OCI-LY1 (cell line): Measurements from ENCODE around the gene ASIP.

Experiments used
- H2AFZ ChIP-seq: fragments of 200-600 bp; sonication (generic), shearing (Covaris generic); 2 replicates; pipeline ENCODE4 v1.6.0; 2014; ENCODE audit warnings: antibody characterized with exemption, mild to moderate bottlenecking, low read length
- H3F3A ChIP-seq: fragments of 200-600 bp; sonication (generic), shearing (Covaris generic); 2 replicates; pipeline ENCODE4 v1.6.0; 2014; ENCODE audit warnings: mild to moderate bottlenecking, antibody characterized with exemption, low read length, moderate library complexity; ENCODE audit not compliant: insufficient read depth
- H3K27ac ChIP-seq: fragments of 200-600 bp; sonication (generic); 2 replicates; pipeline ENCODE4 v1.5.1; 2014; ENCODE audit warnings: low read length, mixed run types, mild to moderate bottlenecking, low read depth; ENCODE audit not compliant: poor library complexity, severe bottlenecking
- H3K27me3 ChIP-seq: fragments of 200-600 bp; sonication (generic); 2 replicates; pipeline ENCODE4 v1.6.0; 2014; ENCODE audit warnings: antibody characterized with exemption, mild to moderate bottlenecking, low read length, moderate library complexity; ENCODE audit not compliant: insufficient read depth
- H3K36me3 ChIP-seq: fragments of 200-600 bp; sonication (generic); 2 replicates; pipeline ENCODE4 v1.6.1; 2014; ENCODE audit warnings: mild to moderate bottlenecking, antibody characterized with exemption, low read length, moderate library complexity, mixed read lengths; ENCODE audit not compliant: insufficient read depth
- H3K4me1 ChIP-seq: fragments of 200-600 bp; sonication (generic); 2 replicates; pipeline ENCODE4 v1.5.1; 2014; ENCODE audit warnings: mild to moderate bottlenecking, low read length, moderate library complexity; ENCODE audit not compliant: insufficient read depth, severe bottlenecking
- H3K4me2 ChIP-seq: fragments of 200-600 bp; sonication (generic), shearing (Covaris generic); 2 replicates; pipeline ENCODE4 v1.6.1; 2014; ENCODE audit warnings: low read length
- H3K4me3 ChIP-seq: fragments of 200-600 bp; sonication (generic); 2 replicates; pipeline ENCODE4 v1.5.1; 2014; ENCODE audit warnings: low read length, low read depth, mild to moderate bottlenecking, mixed read lengths; ENCODE audit not compliant: poor library complexity, severe bottlenecking
- H3K79me2 ChIP-seq: fragments of 200-600 bp; shearing (Covaris generic); 2 replicates; pipeline ENCODE4 v1.6.1; 2016; ENCODE audit warnings: mixed run types, low read length, mixed read lengths; ENCODE audit not compliant: insufficient read depth
- H3K9ac ChIP-seq: fragments of 200-600 bp; sonication (generic), shearing (Covaris generic); 2 replicates; pipeline ENCODE4 v1.6.1; 2014; ENCODE audit warnings: mild to moderate bottlenecking, low read length, mixed read lengths
- H3K9me2 ChIP-seq: fragments of 200-600 bp; sonication (generic), shearing (Covaris generic); 2 replicates; pipeline ENCODE4 v1.6.1; 2014; ENCODE audit warnings: low read depth, mild to moderate bottlenecking, low read length, mixed read lengths
- H3K9me3 ChIP-seq: fragments of 200-600 bp; shearing (Covaris generic); 2 replicates; pipeline ENCODE4 v1.6.1; 2014; ENCODE audit warnings: low read length, mixed read lengths
- H4K20me1 ChIP-seq: fragments of 200-600 bp; sonication (generic), shearing (Covaris generic); 2 replicates; pipeline ENCODE4 v1.6.0; 2016; ENCODE audit warnings: mild to moderate bottlenecking, low read length; ENCODE audit not compliant: insufficient read depth
- CTCF ChIP-seq: fragments of 200-600 bp; sonication (generic), shearing (Covaris generic); IDR thresholded peaks from 2 replicates; pipeline ENCODE4 v1.5.1; 2017; ENCODE audit warnings: mild to moderate bottlenecking, antibody characterized with exemption, low read length, moderate library complexity, mixed read lengths
- EZH2 ChIP-seq: fragments of 200-600 bp; sonication (generic), shearing (Covaris generic); IDR thresholded peaks from 2 replicates; pipeline ENCODE4 v1.8.0; 2017; ENCODE audit warnings: borderline replicate concordance, mixed run types, mild to moderate bottlenecking, antibody characterized with exemption, low read length, moderate library complexity, mixed read lengths

The ASIP gene

GRCh38 chr20:34240693-34241615 is at the start of gene ASIP:
Gene ASIP, plus strand, starts transcription at chr20:34241423. Its CDS starts 18,952 bp downstream, at chr20:34260375.
- Histone ChIP-seq H3K9me2 (no peaks in the 10 kb centered on the region), H3F3A (0 out of 2 replicates have a peak, but pooled peaks cover under 1% of the 10 kb centered on the region), H3K27ac (peak within 1 kb of the TSS; percentile 79), H2AFZ (no peak within 1 kb of the TSS), H3K79me2 (no peaks in the 10 kb centered on the region), H3K4me2 (peak within 1 kb of the TSS; percentile 49), H3K36me3 (no peaks in the 10 kb centered on the region; the same call in 1 of the 2 replicates), H4K20me1 (no peaks in the 10 kb centered on the region), H3K9ac (no peak within 1 kb of the TSS; the same call in 1 of the 2 replicates), H3K4me3 (peak within 1 kb of the TSS; percentile 11), H3K9me3 (peaks cover 12% of the 10 kb centered on the region), H3K27me3 (no peaks in the 10 kb centered on the region), H3K4me1 (peaks cover 35% of the 10 kb centered on the region)
- TF ChIP-seq EZH2: no peak
- TF ChIP-seq CTCF: no peak

GRCh38 chr20:34193051-34193450 is 48.2 kb upstream of the ASIP start:
- Histone ChIP-seq H3K9me3 (no peaks in the 10 kb centered on the region), H3K9me2 (no peaks in the 10 kb centered on the region), H3F3A (no peaks in the 10 kb centered on the region), H3K27me3 (no peaks in the 10 kb centered on the region), H3K9ac (no peak overlapping the region), H3K4me2 (no peak overlapping the region), H3K36me3 (no peaks in the 10 kb centered on the region), H3K4me3 (no peak overlapping the region), H4K20me1 (no peaks in the 10 kb centered on the region), H3K27ac (no peak overlapping the region), H2AFZ (no peak overlapping the region), H3K79me2 (no peaks in the 10 kb centered on the region), H3K4me1 (no peaks in the 10 kb centered on the region)
- TF ChIP-seq CTCF: no peak
- no peak for TF ChIP-seq EZH2

- H4K20me1 ChIP-seq: no peaks in the 10 kb centered on the region
- no peak overlapping the region for H3K27ac ChIP-seq
- H3K4me2 ChIP-seq: no peak overlapping the region
- no peaks in the 10 kb centered on the region for H3K9me2 ChIP-seq
- no peaks in the 10 kb centered on the region for H3K36me3 ChIP-seq
- no peak overlapping the region for H3K9ac ChIP-seq
- H3F3A ChIP-seq: no peaks in the 10 kb centered on the region
- H3K9me3 ChIP-seq: no peaks in the 10 kb centered on the region
- H3K27me3 ChIP-seq: no peaks in the 10 kb centered on the region
- H3K4me3 ChIP-seq: no peak overlapping the region
- H2AFZ ChIP-seq: no peak overlapping the region
- no peaks in the 10 kb centered on the region for H3K79me2 ChIP-seq
- TF ChIP-seq CTCF (no peak), EZH2 (no peak)
- no peaks in the 10 kb centered on the region for H3K4me1 ChIP-seq
These were observed 42.0 kb upstream of the ASIP start for GRCh38 chr20:34199183-34199582.
